Islet precursor cell (in vitro differentiated cells): ENCODE measurements around the gene C1QTNF12.
"Not testable (repeated sequence)": the region's sequence is repeated elsewhere in the genome, so short reads cannot be mapped to it uniquely, and the experiment has no call there.

ENCODE experiments used
- DNase-seq: peaks from one replicate; pipeline ENCODE4 v3.0.0-alpha.2; 2018

The C1QTNF12 gene

GRCh38 chr1:1259119-1259488 lies 12.6 kb upstream of the C1QTNF12 start:
- no peak for DNase-seq

- DNase-seq, result no peak
These were observed 10.7 kb upstream of the C1QTNF12 start for GRCh38 chr1:1256956-1257871.

DNA sequence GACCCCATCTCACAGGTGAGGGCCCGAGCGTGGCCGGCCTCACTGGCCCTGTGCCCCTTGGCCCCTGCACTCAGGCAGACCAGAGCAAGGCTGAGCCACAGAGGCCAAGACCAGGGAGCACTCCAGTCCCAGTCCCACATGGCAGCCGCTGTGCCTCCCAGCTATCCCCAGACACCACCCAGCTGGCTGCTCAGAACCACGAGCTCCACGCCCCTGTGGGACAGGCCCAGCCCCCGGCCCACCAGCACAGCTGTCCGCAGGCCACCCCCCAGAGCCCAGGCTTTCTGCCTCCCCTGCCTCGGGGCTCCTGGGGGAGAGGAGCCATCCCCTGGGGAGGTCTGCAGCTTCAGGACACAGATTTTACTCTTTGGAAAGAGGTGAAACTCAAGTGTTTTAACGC lies 9.1 kb upstream of the C1QTNF12 start:
- no peak for DNase-seq

- no peak for DNase-seq
These were observed 8.6 kb upstream of the C1QTNF12 start for GRCh38 chr1:1255078-1255477.

DNA sequence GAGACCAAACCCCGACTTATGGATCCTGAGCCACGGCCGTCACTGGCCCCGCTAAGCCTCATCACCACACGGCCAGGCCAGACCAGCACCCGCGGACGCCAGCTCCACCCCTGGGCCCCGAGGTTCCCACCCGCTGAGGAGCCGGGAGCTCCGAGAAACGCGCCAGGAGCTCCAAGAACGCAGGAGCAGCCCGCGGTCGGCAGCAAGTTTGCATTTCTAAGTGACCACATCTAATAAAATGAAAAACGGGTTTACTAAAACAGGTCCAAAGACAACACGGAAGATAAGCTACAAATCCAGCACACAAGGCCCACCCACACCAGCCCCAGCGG lies 8.1 kb upstream of the C1QTNF12 start:
- DNase-seq, result no peak

GRCh38 chr1:1253972-1254666 lies 7.6 kb upstream of the C1QTNF12 start:
- no peak for DNase-seq

- DNase-seq, result no peak
These were observed 6.8 kb upstream of the C1QTNF12 start for GRCh38 chr1:1253314-1253713.

- DNase-seq, result no peak
These were observed 4.3 kb upstream of the C1QTNF12 start for GRCh38 chr1:1250786-1251284.

GRCh38 chr1:1248009-1248913 lies 1.7 kb upstream of the C1QTNF12 start:
- DNase-seq, result not testable (repeated sequence)

DNA sequence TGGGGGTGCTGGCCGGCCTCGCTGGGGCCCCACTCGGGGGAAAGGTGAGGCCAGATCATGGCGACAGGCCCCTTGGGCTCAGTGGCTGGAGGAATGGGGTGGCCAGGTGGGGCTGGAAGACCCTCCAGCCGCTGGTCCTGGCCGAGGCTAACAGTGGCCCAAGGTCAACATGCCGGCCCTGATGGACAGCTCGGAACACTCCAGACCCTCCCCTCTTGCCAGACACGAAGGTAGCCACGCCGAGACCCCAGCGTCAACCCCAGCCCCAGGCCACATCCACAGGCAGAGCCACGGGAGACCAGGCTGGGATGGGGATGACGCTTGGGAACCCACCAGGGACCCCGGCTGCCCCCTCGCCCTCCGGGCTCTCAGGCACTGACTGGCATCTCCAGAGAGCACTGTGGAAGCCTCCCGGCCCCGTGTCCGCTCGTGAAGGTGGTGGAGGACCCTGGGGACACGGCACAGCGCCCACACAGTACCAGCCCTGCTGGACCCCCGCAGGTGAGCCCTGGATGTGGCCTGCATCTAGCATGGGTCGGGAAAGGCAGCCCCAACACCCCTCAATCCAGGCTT lies 905 bp upstream of the C1QTNF12 start:
- DNase-seq, result no peak

GRCh38 chr1:1245817-1246576 lies 525 bp downstream of the C1QTNF12 start:
- DNase-seq, result no peak

DNA sequence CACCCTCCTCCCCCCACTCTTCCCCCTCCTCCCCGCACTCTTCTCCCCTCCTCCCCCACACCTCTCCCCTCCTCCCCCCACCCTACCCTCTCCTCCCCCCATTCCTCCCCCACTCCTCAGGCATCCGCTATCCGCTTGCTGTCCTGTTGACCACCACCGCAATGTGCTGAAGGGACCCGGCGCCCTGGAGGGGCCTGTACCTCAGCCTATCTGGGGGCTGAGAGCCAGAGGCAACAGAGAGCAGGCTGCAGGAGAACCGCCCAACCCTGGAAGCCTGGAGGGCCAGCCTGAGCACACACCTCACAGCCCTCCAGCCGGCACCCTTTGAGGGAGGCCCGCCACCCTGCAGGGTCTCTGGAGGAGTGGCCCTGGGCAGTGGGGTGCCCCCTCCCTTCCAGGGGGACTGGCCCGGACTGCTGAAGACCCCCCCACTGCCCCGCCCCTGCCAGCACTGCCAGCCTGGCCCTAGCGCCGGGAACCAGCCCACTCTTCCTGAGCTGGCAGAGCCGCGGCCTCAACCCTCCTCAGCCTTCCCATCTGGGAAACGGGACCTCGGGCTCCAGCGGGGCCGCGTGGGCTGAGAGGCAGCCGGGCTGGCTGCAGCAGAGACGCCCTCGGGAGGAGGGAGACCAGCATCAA lies 1.2 kb downstream of the C1QTNF12 start:
- no peak for DNase-seq

DNA sequence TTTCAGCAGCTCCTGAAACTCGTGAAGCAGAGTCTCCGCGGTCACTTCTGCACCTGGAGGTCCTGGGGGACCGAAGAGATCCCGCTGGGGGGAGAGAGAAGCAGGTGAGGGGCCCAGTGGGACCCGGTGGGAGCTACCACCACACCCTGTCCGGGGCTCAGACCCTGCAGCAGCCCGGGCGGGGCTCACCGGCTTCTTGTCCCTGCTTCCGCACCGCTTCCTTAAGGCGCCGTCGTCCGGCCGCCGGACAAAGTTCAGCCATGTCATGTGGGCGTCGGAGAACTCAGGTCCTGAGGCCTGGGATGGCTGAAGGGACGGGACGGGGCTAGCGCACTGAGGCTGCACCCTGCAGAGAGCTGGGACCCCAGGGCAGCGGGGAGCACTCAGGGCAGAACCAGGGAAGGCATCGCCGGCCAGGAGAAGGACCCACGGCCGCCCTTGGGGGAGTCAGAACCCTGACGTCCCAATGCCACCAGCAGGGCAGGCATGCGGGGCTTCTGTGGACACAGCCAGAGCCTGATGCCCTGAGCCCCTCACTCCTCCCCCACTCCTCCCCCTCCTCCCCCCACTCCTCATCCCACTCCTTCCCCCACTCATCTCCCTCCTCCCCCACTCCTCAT lies 2.2 kb downstream of the C1QTNF12 start:
- no peak for DNase-seq

DNA sequence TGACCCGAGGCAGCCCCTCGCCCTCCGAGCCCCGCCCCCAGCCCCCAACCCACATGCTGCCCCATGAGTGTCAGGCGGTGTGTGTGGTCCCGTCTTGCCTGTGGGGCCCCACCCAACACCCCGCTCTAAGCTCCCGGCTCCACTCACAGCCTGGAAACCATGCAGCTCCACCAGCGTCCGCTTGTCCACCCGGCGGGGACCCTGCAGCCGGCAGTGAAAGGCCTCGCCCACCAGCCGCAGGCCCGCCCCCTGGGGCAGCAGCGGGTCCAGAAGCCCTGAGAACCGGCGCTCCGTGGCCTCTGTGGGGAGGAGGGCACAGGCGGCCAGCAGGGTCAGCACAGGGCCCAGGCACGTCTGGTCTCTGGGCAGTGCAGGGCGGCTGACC lies 2.7 kb downstream of the C1QTNF12 start:
- no peak for DNase-seq

GRCh38 chr1:1243266-1243660 lies 3.3 kb downstream of the C1QTNF12 start:
- no peak for DNase-seq

DNA sequence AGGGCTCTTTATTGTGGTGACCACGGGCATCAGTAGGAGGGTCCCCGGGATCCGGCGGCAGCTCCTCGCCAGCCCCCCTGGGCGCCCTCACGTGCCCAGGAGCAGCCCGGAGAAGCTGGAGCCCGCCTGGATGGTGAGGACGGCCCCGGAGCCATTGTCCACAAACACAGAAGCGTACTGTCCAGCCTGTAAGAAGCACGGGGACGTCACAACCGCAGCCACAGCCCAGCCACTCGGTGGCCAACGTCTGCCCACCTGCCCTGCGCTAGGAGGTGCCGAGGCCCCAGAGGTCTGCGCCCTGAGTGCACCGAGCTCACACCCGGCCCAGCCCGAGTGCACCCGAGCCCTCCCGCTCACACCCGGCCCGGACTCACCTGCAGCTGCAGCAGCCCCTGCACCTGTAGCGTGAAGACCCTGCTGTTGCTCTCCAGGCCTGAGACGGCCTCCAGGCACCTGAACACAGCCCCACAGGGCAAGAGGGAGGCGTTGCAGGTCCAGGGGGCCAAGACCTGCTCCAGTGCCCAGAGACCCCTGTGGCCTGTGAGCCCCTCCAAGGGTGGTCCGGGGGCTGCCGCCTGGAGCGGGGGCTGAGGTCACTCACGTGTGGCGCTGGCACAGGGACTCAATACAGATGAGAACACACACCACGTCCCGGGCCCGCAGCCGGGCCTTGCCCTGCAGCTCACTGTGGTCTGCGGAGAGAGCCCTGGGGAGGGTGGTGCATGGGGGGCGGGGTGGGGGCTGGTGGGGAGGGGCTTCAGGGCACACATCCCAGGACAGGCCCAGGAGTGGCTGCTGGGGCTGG lies 3.9 kb downstream of the C1QTNF12 start:
- DNase-seq, result no peak

- no peak for DNase-seq
These were observed 4.8 kb downstream of the C1QTNF12 start for GRCh38 chr1:1241588-1242219.

GRCh38 chr1:1240822-1241587 lies 5.5 kb downstream of the C1QTNF12 start:
- DNase-seq, result no peak

GRCh38 chr1:1240348-1240732 lies 6.2 kb downstream of the C1QTNF12 start:
- DNase-seq, result no peak
